ENCODE data around the gene CCDC7.
"Not testable (repeated sequence)": the region's sequence is repeated elsewhere in the genome, so short reads cannot be mapped to it uniquely, and the experiment has no call there.

The CCDC7 gene

GRCh38 chr10:32786968-32787367 lies 341.0 kb downstream of the CCDC7 start:
- Histone ChIP-seq H3K36me3 (ENCODE audit: control insufficient read depth, insufficient read depth, low read length) (no peaks in the 10 kb centered on the region), H3K4me3 (ENCODE audit: extremely low read depth, insufficient read depth, low read length, poor library complexity, severe bottlenecking) (no peak overlapping the region), H3K9me3 (ENCODE audit: control insufficient read depth, low read length) (no peaks in the 10 kb centered on the region), H3K27ac (ENCODE audit: low read depth, low read length, severe bottlenecking) (no peak overlapping the region), H3K4me1 (ENCODE audit: control insufficient read depth, insufficient read depth, low read length, poor library complexity, severe bottlenecking) (no peaks in the 10 kb centered on the region)
- 92 to 94% methylated on average over 3 of the region's 4 CpGs for WGBS, 2 experiments (ENCODE audit: insufficient coverage in 2 of 2)

- WGBS, 2 experiments (ENCODE audit: insufficient coverage in 2 of 2): 91 to 97% methylated on average over 3 of the region's 3 CpGs
Measured at GRCh38 chr10:32787690-32788284, 341.8 kb downstream of the CCDC7 start.

GRCh38 chr10:32788359-32788758 lies 342.4 kb downstream of the CCDC7 start:
- Histone ChIP-seq H3K9me3 (ENCODE audit: control insufficient read depth, low read length) (no peaks in the 10 kb centered on the region), H3K27ac (ENCODE audit: low read depth, low read length, severe bottlenecking) (no peak overlapping the region), H3K4me3 (ENCODE audit: extremely low read depth, insufficient read depth, low read length, poor library complexity, severe bottlenecking) (no peak overlapping the region), H3K36me3 (ENCODE audit: control insufficient read depth, insufficient read depth, low read length) (no peaks in the 10 kb centered on the region), H3K4me1 (ENCODE audit: control insufficient read depth, insufficient read depth, low read length, poor library complexity, severe bottlenecking) (no peaks in the 10 kb centered on the region)

More at GRCh38 chr10:32787690-32788284, 341.8 kb downstream of the CCDC7 start:
- Histone ChIP-seq H3K27ac (ENCODE audit: low read depth, low read length, severe bottlenecking) (no peak overlapping the region), H3K36me3 (ENCODE audit: control insufficient read depth, insufficient read depth, low read length) (no peaks in the 10 kb centered on the region), H3K9me3 (ENCODE audit: control insufficient read depth, low read length) (no peaks in the 10 kb centered on the region), H3K4me1 (ENCODE audit: control insufficient read depth, insufficient read depth, low read length, poor library complexity, severe bottlenecking) (no peaks in the 10 kb centered on the region), H3K4me3 (ENCODE audit: extremely low read depth, insufficient read depth, low read length, poor library complexity, severe bottlenecking) (no peak overlapping the region)

- no peak overlapping the region for H3K27ac ChIP-seq (ENCODE audit: low read depth, low read length, severe bottlenecking)
- H3K4me3 ChIP-seq (ENCODE audit: extremely low read depth, insufficient read depth, low read length, poor library complexity, severe bottlenecking): no peak overlapping the region
- no peaks in the 10 kb centered on the region for H3K9me3 ChIP-seq (ENCODE audit: control insufficient read depth, low read length)
- H3K36me3 ChIP-seq (ENCODE audit: control insufficient read depth, insufficient read depth, low read length): no peaks in the 10 kb centered on the region
- WGBS, 2 experiments (ENCODE audit: insufficient coverage in 2 of 2): 90 to 100% methylated on average over 1 of the region's 1 CpG
- H3K4me1 ChIP-seq (ENCODE audit: control insufficient read depth, insufficient read depth, low read length, poor library complexity, severe bottlenecking): no peaks in the 10 kb centered on the region
Measured at GRCh38 chr10:32790483-32790882, 344.5 kb downstream of the CCDC7 start.

- Histone ChIP-seq H3K4me3 (ENCODE audit: extremely low read depth, insufficient read depth, low read length, poor library complexity, severe bottlenecking) (no peak overlapping the region), H3K36me3 (ENCODE audit: control insufficient read depth, insufficient read depth, low read length) (no peaks in the 10 kb centered on the region), H3K4me1 (ENCODE audit: control insufficient read depth, insufficient read depth, low read length, poor library complexity, severe bottlenecking) (no peaks in the 10 kb centered on the region), H3K27ac (ENCODE audit: low read depth, low read length, severe bottlenecking) (no peak overlapping the region), H3K9me3 (ENCODE audit: control insufficient read depth, low read length) (no peaks in the 10 kb centered on the region)
Measured at GRCh38 chr10:32793033-32793432, 347.1 kb downstream of the CCDC7 start.

GRCh38 chr10:32795598-32796183 lies 349.8 kb downstream of the CCDC7 start:
- no peaks in the 10 kb centered on the region for H3K4me1 ChIP-seq (ENCODE audit: control insufficient read depth, insufficient read depth, low read length, poor library complexity, severe bottlenecking)
- no peaks in the 10 kb centered on the region for H3K36me3 ChIP-seq (ENCODE audit: control insufficient read depth, insufficient read depth, low read length)
- H3K27ac ChIP-seq (ENCODE audit: low read depth, low read length, severe bottlenecking): no peak overlapping the region
- H3K4me3 ChIP-seq (ENCODE audit: extremely low read depth, insufficient read depth, low read length, poor library complexity, severe bottlenecking): no peak overlapping the region
- WGBS, 2 experiments (ENCODE audit: insufficient coverage in 2 of 2): no CpG with 5 or more reads among the region's 2 CpGs
- no peaks in the 10 kb centered on the region for H3K9me3 ChIP-seq (ENCODE audit: control insufficient read depth, low read length)

- H3K4me1 ChIP-seq (ENCODE audit: control insufficient read depth, insufficient read depth, low read length, poor library complexity, severe bottlenecking); H3K9me3 ChIP-seq (ENCODE audit: control insufficient read depth, low read length); H3K4me3 ChIP-seq (ENCODE audit: extremely low read depth, insufficient read depth, low read length, poor library complexity, severe bottlenecking); H3K27ac ChIP-seq (ENCODE audit: low read depth, low read length, severe bottlenecking); H3K36me3 ChIP-seq (ENCODE audit: control insufficient read depth, insufficient read depth, low read length): not testable (repeated sequence)
- WGBS, 2 experiments (ENCODE audit: insufficient coverage in 2 of 2): no CpG with 5 or more reads among the region's 3 CpGs
Measured at GRCh38 chr10:32797393-32797792, 351.5 kb downstream of the CCDC7 start.

- 90 to 100% methylated on average over 1 to 2 of the region's 4 CpGs for WGBS, 2 experiments (ENCODE audit: insufficient coverage in 2 of 2)
- Histone ChIP-seq H3K4me1 (ENCODE audit: control insufficient read depth, insufficient read depth, low read length, poor library complexity, severe bottlenecking) (no peaks in the 10 kb centered on the region), H3K9me3 (ENCODE audit: control insufficient read depth, low read length) (no peaks in the 10 kb centered on the region), H3K27ac (ENCODE audit: low read depth, low read length, severe bottlenecking) (no peak overlapping the region), H3K4me3 (ENCODE audit: extremely low read depth, insufficient read depth, low read length, poor library complexity, severe bottlenecking) (no peak overlapping the region), H3K36me3 (ENCODE audit: control insufficient read depth, insufficient read depth, low read length) (no peaks in the 10 kb centered on the region)
Measured at GRCh38 chr10:32846974-32847373, 401.0 kb downstream of the CCDC7 start.

GRCh38 chr10:32851301-32851700 lies 405.4 kb downstream of the CCDC7 start:
- 0% methylated on average over 1 of the region's 1 CpG; no CpG with 5 or more reads in 1 of the 2 experiments for WGBS, 2 experiments (ENCODE audit: insufficient coverage in 2 of 2)
- H3K27ac ChIP-seq (ENCODE audit: low read depth, low read length, severe bottlenecking): no peak overlapping the region
- no peaks in the 10 kb centered on the region for H3K4me1 ChIP-seq (ENCODE audit: control insufficient read depth, insufficient read depth, low read length, poor library complexity, severe bottlenecking)
- no peak overlapping the region for H3K4me3 ChIP-seq (ENCODE audit: extremely low read depth, insufficient read depth, low read length, poor library complexity, severe bottlenecking)
- no peaks in the 10 kb centered on the region for H3K36me3 ChIP-seq (ENCODE audit: control insufficient read depth, insufficient read depth, low read length)
- no peaks in the 10 kb centered on the region for H3K9me3 ChIP-seq (ENCODE audit: control insufficient read depth, low read length)

GRCh38 chr10:32854435-32854834 lies 408.5 kb downstream of the CCDC7 start:
- no CpG with 5 or more reads among the region's 2 CpGs for WGBS, 2 experiments (ENCODE audit: insufficient coverage in 2 of 2)
- Histone ChIP-seq H3K9me3 (ENCODE audit: control insufficient read depth, low read length) (no peaks in the 10 kb centered on the region), H3K4me1 (ENCODE audit: control insufficient read depth, insufficient read depth, low read length, poor library complexity, severe bottlenecking) (no peaks in the 10 kb centered on the region), H3K36me3 (ENCODE audit: control insufficient read depth, insufficient read depth, low read length) (no peaks in the 10 kb centered on the region), H3K4me3 (ENCODE audit: extremely low read depth, insufficient read depth, low read length, poor library complexity, severe bottlenecking) (no peak overlapping the region), H3K27ac (ENCODE audit: low read depth, low read length, severe bottlenecking) (no peak overlapping the region)

GRCh38 chr10:32865170-32865569 lies 419.2 kb downstream of the CCDC7 start:
- WGBS, 2 experiments (ENCODE audit: insufficient coverage in 2 of 2): no CpG with 5 or more reads among the region's 1 CpG
- Histone ChIP-seq H3K9me3 (ENCODE audit: control insufficient read depth, low read length) (no peaks in the 10 kb centered on the region), H3K4me1 (ENCODE audit: control insufficient read depth, insufficient read depth, low read length, poor library complexity, severe bottlenecking) (no peaks in the 10 kb centered on the region), H3K4me3 (ENCODE audit: extremely low read depth, insufficient read depth, low read length, poor library complexity, severe bottlenecking) (no peak overlapping the region), H3K36me3 (ENCODE audit: control insufficient read depth, insufficient read depth, low read length) (no peaks in the 10 kb centered on the region), H3K27ac (ENCODE audit: low read depth, low read length, severe bottlenecking) (no peak overlapping the region)

Data from mesodermal cell (in vitro differentiated cells).